Natural killer cell (primary cell): ENCODE measurements around the gene DTNBP1. TPM values are rescaled to one million over a fixed set of nuclear protein-coding genes. Genes with fewer than 3 reads are reported as not detected.

Experiments
- ATAC-seq, 3 donors: fragments of 150-1000 bp in 2 of 3; fragments of 200-7000 bp in 1 of 3; cut with Tn5 transposase; 1 replicate in 1 of 3; 2 replicates in 2 of 3; pipeline ENCODE4 v1.10.0; 2021; ENCODE audit warnings: mild to moderate bottlenecking in 2 of 3, moderate library complexity in 2 of 3
- DNase-seq, 2 donors: peaks; one replicate each; pipeline versions ENCODE4 v3.0.0 to v3.0.0-alpha.2; 2013 to 2021; ENCODE audit warnings: mixed read lengths in 1 of 2
- H3K27ac ChIP-seq: one replicate; pipeline ENCODE4 v1.5.1; 2013; ENCODE audit warnings: mild to moderate bottlenecking, low read length
- H3K27me3 ChIP-seq: one replicate; pipeline ENCODE4 v1.6.1; 2013; ENCODE audit warnings: low read length; ENCODE audit not compliant: control insufficient read depth, insufficient read depth
- H3K36me3 ChIP-seq: one replicate; pipeline ENCODE4 v1.6.1; 2013; ENCODE audit warnings: low read length; ENCODE audit not compliant: control insufficient read depth, insufficient read depth
- H3K4me1 ChIP-seq: one replicate; pipeline ENCODE4 v1.6.1; 2013; ENCODE audit warnings: low read length; ENCODE audit not compliant: control insufficient read depth, insufficient read depth
- H3K4me3 ChIP-seq: one replicate; pipeline ENCODE4 v1.5.1; 2013; ENCODE audit warnings: low read length
- H3K9me3 ChIP-seq: one replicate; pipeline ENCODE4 v1.6.1; 2013; ENCODE audit warnings: low read length; ENCODE audit not compliant: control insufficient read depth, insufficient read depth
- H3K27ac Mint-ChIP-seq, 2 donors: one replicate each; pipeline ENCODE4 v1.8.0; 2022; ENCODE audit warnings: mild to moderate bottlenecking in 2 of 2, mixed read lengths in 2 of 2, moderate library complexity in 1 of 2
- H3K27me3 Mint-ChIP-seq, 2 donors: one replicate each; pipeline ENCODE4 v1.8.0; 2022; ENCODE audit warnings: low read depth in 2 of 2, mixed read lengths in 2 of 2
- H3K36me3 Mint-ChIP-seq: one replicate; pipeline ENCODE4 v1.8.0; 2022; ENCODE audit warnings: mixed read lengths
- H3K4me1 Mint-ChIP-seq, 2 donors: one replicate each; pipeline ENCODE4 v1.8.0; 2022; ENCODE audit warnings: mixed read lengths in 2 of 2
- H3K4me3 Mint-ChIP-seq: one replicate; pipeline ENCODE4 v1.8.0; 2022; ENCODE audit warnings: mild to moderate bottlenecking, moderate library complexity, mixed read lengths
- H3K9me3 Mint-ChIP-seq, 2 donors: one replicate each; pipeline ENCODE4 v1.8.0; 2022; ENCODE audit warnings: mixed read lengths in 2 of 2
- WGBS: methylation state at CpG from one replicate; pipeline ENCODE4 v1.1.7; 2013; ENCODE audit warnings: missing lambda C conversion rate; ENCODE audit not compliant: insufficient coverage; 5-methylcytosine and 5-hydroxymethylcytosine counted together
- intact Hi-C: fragments of 100-400 bp; cut with micrococcal nuclease; formaldehyde crosslinking; loops from one replicate; pipeline ENCODE4 v1.14.2; 2022
- total RNA-seq, 4 donors: library from RNA; stranded (reverse); fragments of 120-200 nt in 1 of 4; gene quantifications; one replicate each; pipeline versions ENCODE4 v1.2.3 to v1.2.4, GENCODE V29; 2013 to 2022
- TF ChIP-seq, protein P1 (sequence below): fragments of 200-600 bp; IDR thresholded peaks from one replicate; pipeline ENCODE4 v1.8.0; 2022; ENCODE audit warnings: antibody characterized with exemption

DTNBP1 gene
- total RNA-seq, 3 donors from 2014 or later (not counting 1 experiment from before 2014, with no cell fraction given), result 31.6 to 42.2 (median 38.4) TPM

DNA sequence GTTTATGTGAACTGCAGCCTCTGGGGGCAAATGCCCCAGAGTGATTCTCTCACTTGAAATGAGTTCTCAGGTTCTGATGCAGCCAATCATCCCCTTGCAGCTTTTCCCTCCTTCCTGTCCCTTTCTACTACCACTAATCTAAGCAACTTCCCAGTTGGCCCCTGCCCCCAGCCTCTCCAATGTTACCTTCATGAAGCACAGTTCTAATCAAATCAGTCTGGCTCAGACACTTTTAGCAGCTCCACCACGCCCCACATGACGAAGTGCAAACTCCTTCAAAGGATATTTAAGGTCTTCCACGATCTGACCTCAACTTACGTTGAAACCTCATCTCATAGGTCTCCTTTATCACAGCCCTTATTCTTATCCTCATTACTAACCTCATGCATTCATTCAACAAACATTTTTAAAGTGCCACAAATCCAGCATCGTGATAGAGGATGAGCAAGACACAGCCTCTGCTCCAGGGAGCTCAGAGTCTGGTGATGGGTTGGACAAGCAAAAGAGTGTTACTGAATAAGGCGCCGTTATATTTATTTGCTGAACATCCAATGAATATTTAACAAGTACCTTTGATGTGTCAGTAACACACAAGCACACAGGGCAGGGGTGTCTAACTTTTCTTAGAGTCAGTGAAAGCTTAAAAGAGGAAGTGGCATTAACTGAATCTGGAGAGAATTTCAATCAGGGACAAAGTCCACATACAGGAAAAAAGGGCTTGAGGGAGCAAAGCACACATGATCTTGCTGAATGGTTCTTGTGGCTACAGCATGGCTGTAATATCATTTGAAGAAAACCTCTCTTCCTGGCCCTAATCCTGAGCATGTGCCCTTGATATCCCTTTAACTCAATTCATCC, 20.4 kb upstream of the DTNBP1 start:
- intact Hi-C loops, result no loop called here
- no peak for ATAC-seq
- TF ChIP-seq, protein P1, sequence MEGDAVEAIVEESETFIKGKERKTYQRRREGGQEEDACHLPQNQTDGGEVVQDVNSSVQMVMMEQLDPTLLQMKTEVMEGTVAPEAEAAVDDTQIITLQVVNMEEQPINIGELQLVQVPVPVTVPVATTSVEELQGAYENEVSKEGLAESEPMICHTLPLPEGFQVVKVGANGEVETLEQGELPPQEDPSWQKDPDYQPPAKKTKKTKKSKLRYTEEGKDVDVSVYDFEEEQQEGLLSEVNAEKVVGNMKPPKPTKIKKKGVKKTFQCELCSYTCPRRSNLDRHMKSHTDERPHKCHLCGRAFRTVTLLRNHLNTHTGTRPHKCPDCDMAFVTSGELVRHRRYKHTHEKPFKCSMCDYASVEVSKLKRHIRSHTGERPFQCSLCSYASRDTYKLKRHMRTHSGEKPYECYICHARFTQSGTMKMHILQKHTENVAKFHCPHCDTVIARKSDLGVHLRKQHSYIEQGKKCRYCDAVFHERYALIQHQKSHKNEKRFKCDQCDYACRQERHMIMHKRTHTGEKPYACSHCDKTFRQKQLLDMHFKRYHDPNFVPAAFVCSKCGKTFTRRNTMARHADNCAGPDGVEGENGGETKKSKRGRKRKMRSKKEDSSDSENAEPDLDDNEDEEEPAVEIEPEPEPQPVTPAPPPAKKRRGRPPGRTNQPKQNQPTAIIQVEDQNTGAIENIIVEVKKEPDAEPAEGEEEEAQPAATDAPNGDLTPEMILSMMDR, result no peak
- Mint-ChIP-seq H3K4me1 (peaks cover 11 to 13% of the 10 kb centered on the region in 2 donors), H3K36me3 (no peaks in the 10 kb centered on the region), H3K27ac (no peak overlapping the region), H3K9me3 (no peaks in the 10 kb centered on the region), H3K4me3 (no peak overlapping the region), H3K27me3 (peaks cover 0 to 8% of the 10 kb centered on the region in 2 donors)
- H3K9me3 ChIP-seq, result no peaks in the 10 kb centered on the region
- H3K27ac ChIP-seq, result no peak overlapping the region
- no peaks in the 10 kb centered on the region for H3K36me3 ChIP-seq
- no peaks in the 10 kb centered on the region for H3K4me1 ChIP-seq
- no peak for DNase-seq
- no peak overlapping the region for H3K4me3 ChIP-seq
- H3K27me3 ChIP-seq, result no peaks in the 10 kb centered on the region
- WGBS, result 70% methylated on average over 7 of the region's 7 CpGs

GRCh38 chr6:15681946-15682345, 19.1 kb upstream of the DTNBP1 start:
- peaks cover 0 to 17% of the 10 kb centered on the region in 2 donors for H3K27me3 Mint-ChIP-seq
- TF ChIP-seq, protein P1, result no peak
- H3K4me1 Mint-ChIP-seq, result peaks cover 11 to 13% of the 10 kb centered on the region in 2 donors
- H3K36me3 ChIP-seq, result no peaks in the 10 kb centered on the region
- no peaks in the 10 kb centered on the region for H3K4me1 ChIP-seq
- H3K27ac ChIP-seq, result no peak overlapping the region
- WGBS, result 67% methylated on average over 1 of the region's 1 CpG
- DNase-seq, result no peak
- H3K36me3 Mint-ChIP-seq, result no peaks in the 10 kb centered on the region
- ATAC-seq, result no peak
- H3K27me3 ChIP-seq, result no peaks in the 10 kb centered on the region
- no peaks in the 10 kb centered on the region for H3K9me3 Mint-ChIP-seq
- H3K9me3 ChIP-seq, result no peaks in the 10 kb centered on the region
- intact Hi-C loops, result no loop called here
- H3K4me3 Mint-ChIP-seq, result no peak overlapping the region
- no peak overlapping the region for H3K4me3 ChIP-seq
- no peak overlapping the region for H3K27ac Mint-ChIP-seq

DNA sequence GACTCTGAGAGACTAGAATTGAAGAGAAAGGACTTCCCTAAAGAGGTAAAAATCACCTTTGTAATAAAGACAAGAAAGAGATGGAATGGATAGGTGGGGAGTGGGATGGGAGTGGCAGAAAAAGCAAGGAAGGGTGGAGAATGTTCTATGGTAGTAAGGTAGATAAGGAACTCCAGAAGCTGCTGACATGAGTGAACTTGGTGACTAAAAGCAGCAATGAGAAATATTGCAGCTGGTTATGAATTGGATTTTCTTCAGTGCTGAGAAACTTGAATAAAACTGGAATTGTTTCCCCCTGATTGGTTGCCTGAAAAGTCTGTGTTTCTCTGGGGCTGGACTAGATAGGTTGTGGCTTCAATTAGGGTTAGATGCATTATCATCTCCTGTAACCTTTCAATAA, 15.7 kb upstream of the DTNBP1 start:
- no peak overlapping the region for H3K4me3 ChIP-seq
- Mint-ChIP-seq H3K4me3 (no peak overlapping the region), H3K36me3 (no peaks in the 10 kb centered on the region), H3K27ac (no peak overlapping the region), H3K4me1 (peaks cover 11 to 20% of the 10 kb centered on the region in 2 donors), H3K27me3 (peaks cover 0 to 28% of the 10 kb centered on the region in 2 donors), H3K9me3 (no peaks in the 10 kb centered on the region)
- H3K4me1 ChIP-seq, result no peaks in the 10 kb centered on the region
- H3K36me3 ChIP-seq, result no peaks in the 10 kb centered on the region
- intact Hi-C loops, result no loop called here
- H3K27ac ChIP-seq, result no peak overlapping the region
- no peak for DNase-seq
- H3K9me3 ChIP-seq, result no peaks in the 10 kb centered on the region
- H3K27me3 ChIP-seq, result no peaks in the 10 kb centered on the region
- ATAC-seq, result no peak
- TF ChIP-seq, protein P1, result no peak

- ATAC-seq, result no peak
- Mint-ChIP-seq H3K9me3 (no peaks in the 10 kb centered on the region), H3K27ac (no peak overlapping the region)
Observed at GRCh38 chr6:15677822-15678221, 15.0 kb upstream of the DTNBP1 start.

More at GRCh38 chr6:15677822-15678221, 15.0 kb upstream of the DTNBP1 start:
- Histone ChIP-seq H3K9me3 (no peaks in the 10 kb centered on the region), H3K27me3 (no peaks in the 10 kb centered on the region), H3K36me3 (no peaks in the 10 kb centered on the region), H3K4me1 (no peaks in the 10 kb centered on the region), H3K27ac (no peak overlapping the region), H3K4me3 (no peak overlapping the region)
- no peak for DNase-seq
- H3K4me1 Mint-ChIP-seq, result peaks cover 5 to 13% of the 10 kb centered on the region in 2 donors
- H3K27me3 Mint-ChIP-seq, result peaks cover 2 to 34% of the 10 kb centered on the region in 2 donors
- intact Hi-C loops, result no loop called here
- no peaks in the 10 kb centered on the region for H3K36me3 Mint-ChIP-seq
- 98% methylated on average over 6 of the region's 6 CpGs for WGBS
- no peak overlapping the region for H3K4me3 Mint-ChIP-seq
- TF ChIP-seq, protein P1, result no peak
